HepG2 (cell line): ENCODE measurements around the gene STKLD1. TPM values are rescaled to one million over a fixed set of nuclear protein-coding genes. Genes with fewer than 3 reads are reported as not detected.

Experiments
- AGO2 ChIP-seq: fragments of 200-400 bp; formaldehyde crosslinking; optimal IDR thresholded peaks from 2 replicates; pipeline ENCODE3; 2017; ENCODE audit warnings: mild to moderate bottlenecking, low read depth, low read length, moderate library complexity
- ARNT2 ChIP-seq: sonication (generic); formaldehyde crosslinking; IDR thresholded peaks from 2 replicates; pipeline ENCODE4 v1.8.0; 2022; ENCODE audit warnings: mild to moderate bottlenecking, low read depth, missing genetic modification reagents, moderate library complexity
- ATF1 ChIP-seq: IDR thresholded peaks from 2 replicates; pipeline ENCODE4 v1.6.1; 2016; ENCODE audit warnings: mild to moderate bottlenecking, control low read depth
- ATF6 ChIP-seq: sonication (generic); formaldehyde crosslinking; conservative IDR thresholded peaks from 2 replicates; pipeline ENCODE4 v1.4.0; 2020; ENCODE audit warnings: missing genetic modification reagents
- ERF ChIP-seq: IDR thresholded peaks from 2 replicates; pipeline ENCODE4 v1.6.1; 2018; ENCODE audit warnings: missing biosample characterization, missing genetic modification reagents
- ESRRA ChIP-seq: sonication (generic); formaldehyde crosslinking; IDR thresholded peaks from 2 replicates; pipeline ENCODE4 v1.5.1; 2020; ENCODE audit warnings: mild to moderate bottlenecking, low read depth, missing genetic modification reagents
- HHEX ChIP-seq: IDR thresholded peaks from 2 replicates; pipeline ENCODE4 v1.6.1; 2016; ENCODE audit warnings: control low read depth
- IKZF4 ChIP-seq: sonication (generic); formaldehyde crosslinking; IDR thresholded peaks from 2 replicates; pipeline ENCODE4 v1.5.1; 2020; ENCODE audit warnings: borderline replicate concordance, mild to moderate bottlenecking, low read depth, missing genetic modification reagents; ENCODE audit errors: not compliant biosample characterization
- IRF1 ChIP-seq: sonication (generic); formaldehyde crosslinking; IDR thresholded peaks from 2 replicates; pipeline ENCODE4 v1.4.0; 2020; ENCODE audit warnings: low read depth, mild to moderate bottlenecking, missing genetic modification reagents
- MAZ ChIP-seq, 2 experiments: sonication (generic) in 1 of 2; formaldehyde crosslinking in 1 of 2; IDR thresholded peaks; 2 replicates each; pipeline versions ENCODE4 v1.5.0 to v1.6.1; 2012 to 2020; ENCODE audit warnings: low read depth in 2 of 2, mild to moderate bottlenecking in 2 of 2, borderline replicate concordance in 1 of 2, improper control_type of control experiment in 1 of 2, low read length in 1 of 2, missing genetic modification reagents in 1 of 2, moderate library complexity in 1 of 2
- MIXL1 ChIP-seq: IDR thresholded peaks from 2 replicates; pipeline ENCODE4 v1.6.1; 2016
- MXD4 ChIP-seq: IDR thresholded peaks from 2 replicates; pipeline ENCODE4 v1.6.1; 2016; ENCODE audit warnings: mild to moderate bottlenecking, missing biosample characterization, missing genetic modification reagents
- NR2F6 ChIP-seq, 2 experiments: IDR thresholded peaks; 2 replicates each; pipeline ENCODE4 v1.6.1; 2016; ENCODE audit warnings: antibody characterized with exemption in 1 of 2, mild to moderate bottlenecking in 1 of 2
- PHF20 ChIP-seq: sonication (generic); formaldehyde crosslinking; IDR thresholded peaks from 2 replicates; pipeline ENCODE4 v1.5.0; 2020; ENCODE audit warnings: mild to moderate bottlenecking, missing genetic modification reagents
- SMYD3 ChIP-seq: sonication (generic); formaldehyde crosslinking; IDR thresholded peaks from 2 replicates; pipeline ENCODE4 v1.8.1; 2023; ENCODE audit warnings: mild to moderate bottlenecking, missing genetic modification reagents
- SP2 ChIP-seq: sonication (generic); formaldehyde crosslinking; IDR thresholded peaks from 2 replicates; pipeline ENCODE4 v1.5.1; 2020; ENCODE audit warnings: mild to moderate bottlenecking, missing genetic modification reagents
- SP4 ChIP-seq: sonication (generic); formaldehyde crosslinking; IDR thresholded peaks from 2 replicates; pipeline ENCODE4 v1.8.1; 2023; ENCODE audit warnings: mild to moderate bottlenecking, missing genetic modification reagents
- TEAD2 ChIP-seq: sonication (generic); formaldehyde crosslinking; IDR thresholded peaks from 2 replicates; pipeline ENCODE4 v1.9.0; 2021; ENCODE audit warnings: missing genetic modification reagents
- THYN1 ChIP-seq: sonication (generic); formaldehyde crosslinking; IDR thresholded peaks from 2 replicates; pipeline ENCODE4 v1.8.1; 2023; ENCODE audit warnings: low read depth, mild to moderate bottlenecking, moderate library complexity, missing genetic modification reagents, borderline replicate concordance
- TRIM24 ChIP-seq: sonication (generic); formaldehyde crosslinking; IDR thresholded peaks from 2 replicates; pipeline ENCODE4 v1.8.0; 2022; ENCODE audit warnings: mild to moderate bottlenecking, missing genetic modification reagents
- ZBTB3 ChIP-seq: sonication (generic); formaldehyde crosslinking; IDR thresholded peaks from 2 replicates; pipeline ENCODE4 v1.4.0; 2020; ENCODE audit warnings: low read depth, mild to moderate bottlenecking, moderate library complexity, missing genetic modification reagents, borderline replicate concordance
- ZNF121 ChIP-seq: sonication (generic); formaldehyde crosslinking; IDR thresholded peaks from 2 replicates; pipeline ENCODE4 v1.5.0; 2020; ENCODE audit warnings: mild to moderate bottlenecking, missing genetic modification reagents
- ZNF292 ChIP-seq: sonication (generic); formaldehyde crosslinking; IDR thresholded peaks from 2 replicates; pipeline ENCODE4 v1.8.1; 2022; ENCODE audit warnings: mild to moderate bottlenecking, low read depth, missing genetic modification reagents, borderline replicate concordance
- ZNF296 ChIP-seq: sonication (generic); formaldehyde crosslinking; conservative IDR thresholded peaks from 2 replicates; pipeline ENCODE4 v1.5.0; 2020; ENCODE audit warnings: mild to moderate bottlenecking, missing genetic modification reagents
- ZNF496 ChIP-seq: sonication (generic); formaldehyde crosslinking; IDR thresholded peaks from 2 replicates; pipeline ENCODE4 v1.8.1; 2023; ENCODE audit warnings: mild to moderate bottlenecking, moderate library complexity, missing genetic modification reagents; ENCODE audit not compliant: insufficient replicate concordance
- ZNF501 ChIP-seq: sonication (generic); formaldehyde crosslinking; IDR thresholded peaks from 2 replicates; pipeline ENCODE4 v1.5.1; 2020; ENCODE audit warnings: mild to moderate bottlenecking, moderate library complexity, missing genetic modification reagents
- ZNF552 ChIP-seq: sonication (generic); formaldehyde crosslinking; IDR thresholded peaks from 2 replicates; pipeline ENCODE4 v1.9.0; 2022; ENCODE audit warnings: missing genetic modification reagents, mild to moderate bottlenecking, borderline replicate concordance
- ZNF691 ChIP-seq: sonication (generic); formaldehyde crosslinking; IDR thresholded peaks from 2 replicates; pipeline ENCODE4 v1.4.0; 2020; ENCODE audit warnings: missing genetic modification reagents, low read depth, mild to moderate bottlenecking, borderline replicate concordance
- polyA plus RNA-seq, 8 experiments: library from polyadenylated mRNA; depleted of rRNA in 3 of 8; stranded (reverse) in 7 of 8; unstranded in 1 of 8; fragments of >200 nt; fragmentation: Illumina TruSeq in 4 of 8; extraction: Trizol in 4 of 8; gene quantifications; 2 replicates each; pipeline versions ENCODE4 v1.2.1 to v1.2.3, GENCODE V29; 2011 to 2016; ENCODE audit warnings: low read depth in 4 of 8, missing spikeins in 1 of 8, mixed read lengths in 1 of 8; ENCODE audit not compliant: insufficient read depth in 1 of 8
- total RNA-seq, 5 experiments: library from RNA; depleted of rRNA; stranded (reverse); fragments of >200 nt; fragmentation: Illumina TruSeq; extraction: Trizol; gene quantifications; 2 replicates each; pipeline ENCODE4 v1.2.3, GENCODE V29; 2016; ENCODE audit warnings: low read depth in 1 of 5

STKLD1 gene
- total and polyA plus RNA-seq, 2 of the 13 experiments (the other 11 are each of a cell fraction or from before 2014, with no cell fraction given): 1.5 to 2.2 TPM

- TF ChIP-seq HHEX (CRISPR knock-in tag) (no peak), ZNF501 (CRISPR knock-in tag) (0 out of 2 replicates have a peak, but pooled peaks have one; percentile 26), TEAD2 (CRISPR knock-in tag) (no peak), ZNF121 (peak; percentile 29; the same call in 1 of the 2 replicates), ZNF691 (CRISPR knock-in tag) (no peak), SMYD3 (no peak), ZBTB3 (CRISPR knock-in tag) (no peak), IRF1 (no peak), MXD4 (no peak), ERF (CRISPR knock-in tag) (peak; percentile 54; the same call in 1 of the 2 replicates), PHF20 (CRISPR knock-in tag) (no peak), ZNF292 (CRISPR knock-in tag) (peak; percentile 49; the same call in 1 of the 2 replicates), TRIM24 (CRISPR knock-in tag) (no peak), ATF6 (no peak), MIXL1 (no peak), SP2 (0 out of 2 replicates have a peak, but pooled peaks have one; percentile 8), ZNF296 (no peak), AGO2 (no peak), NR2F6 (IDR thresholded peaks at IDR 0.05) (no peak), NR2F6 (CRISPR knock-in tag; IDR thresholded peaks at IDR 0.05) (no peak), THYN1 (CRISPR knock-in tag) (no peak), SP4 (CRISPR knock-in tag) (no peak), MAZ (IDR thresholded peaks at IDR 0.05; ENCODE audit: borderline replicate concordance, low read depth, low read length) (no peak), MAZ (CRISPR knock-in tag; IDR thresholded peaks at IDR 0.05; ENCODE audit: low read depth) (peak; percentile 39; the same call in 1 of the 2 replicates), ZNF552 (CRISPR knock-in tag) (no peak), ESRRA (CRISPR knock-in tag) (0 out of 2 replicates have a peak, but pooled peaks have one; percentile 30), ATF1 (no peak), ARNT2 (CRISPR knock-in tag) (no peak), ZNF496 (CRISPR knock-in tag) (no peak), IKZF4 (CRISPR knock-in tag) (no peak)
Observed at GRCh38 chr9:133394687-133395271, 18.6 kb downstream of the STKLD1 start (continued).
